ENCODE results near the gene KPNA5. TPM values are rescaled to one million over a fixed set of nuclear protein-coding genes. Genes with fewer than 3 reads are reported as not detected.

Gene KPNA5
- total and polyA plus RNA-seq, 8 donors: 1.4 to 6.5 (median 4.1) TPM

DNA sequence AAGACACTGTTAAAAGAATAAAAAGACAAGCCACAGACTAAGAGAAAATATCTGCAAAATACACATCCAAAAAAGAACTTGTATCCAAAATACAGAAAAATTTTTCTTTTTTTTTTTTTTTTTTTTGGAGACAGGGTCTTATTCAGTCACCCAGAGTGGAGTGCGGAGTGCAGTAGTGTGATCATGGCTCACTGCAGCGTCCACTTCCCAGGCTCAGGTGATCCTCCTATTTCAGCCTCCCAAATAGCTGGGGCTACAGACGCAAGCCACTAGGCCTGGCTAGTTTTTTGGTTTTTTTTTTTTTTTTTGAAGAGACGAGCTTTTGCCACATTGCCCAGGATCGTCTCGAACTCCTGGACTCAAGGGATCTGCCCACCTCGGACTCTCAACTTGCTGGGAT is 15.5 kb upstream of the KPNA5 start:
- intact Hi-C loops (cut with DNase I): no loop called here
- Histone ChIP-seq H3K4me1 (peaks cover 4 to 30% (median 6%) of the 10 kb centered on the region in 3 donors), H3K27me3 (no peaks in the 10 kb centered on the region), H3K4me3 (no peak overlapping the region), H3K9me3 (no peaks in the 10 kb centered on the region), H3K27ac (no peak overlapping the region), H3K36me3 (no peaks in the 10 kb centered on the region)
- DNase-seq (no peak), ATAC-seq (no peak), FAIRE-seq (no peak)
- TF ChIP-seq CTCF (IDR thresholded peaks at IDR 0.05): no peak
- WGBS, 2 donors: 85 to 91% methylated on average over 7 of the region's 7 CpGs

- H3K36me3 ChIP-seq: no peaks in the 10 kb centered on the region
- DNase-seq: no peak
- intact Hi-C loops (cut with DNase I): no loop called here
- ATAC-seq: no peak
- H3K9me3 ChIP-seq: no peaks in the 10 kb centered on the region
- H3K27me3 ChIP-seq: no peaks in the 10 kb centered on the region
- peaks cover 4 to 30% (median 6%) of the 10 kb centered on the region in 3 donors for H3K4me1 ChIP-seq
- no peak for FAIRE-seq
- no peak overlapping the region for H3K27ac ChIP-seq
- H3K4me3 ChIP-seq: no peak overlapping the region
- no peak for TF ChIP-seq CTCF (IDR thresholded peaks at IDR 0.05)
- WGBS, 2 donors: 48% methylated on average over 1 of the region's 1 CpG
These were observed 14.1 kb upstream of the KPNA5 start for GRCh38 chr6:116666869-116667268.

GRCh38 chr6:116667623-116668022 is 13.4 kb upstream of the KPNA5 start:
- no peak overlapping the region for H3K27ac ChIP-seq
- no peaks in the 10 kb centered on the region for H3K9me3 ChIP-seq
- ATAC-seq (peak in 1 of 4 donors; percentile 28), FAIRE-seq (no peak), DNase-seq (no peak)
- intact Hi-C loops (cut with DNase I): no loop called here
- no peak for TF ChIP-seq CTCF (IDR thresholded peaks at IDR 0.05)
- no peaks in the 10 kb centered on the region for H3K36me3 ChIP-seq
- H3K4me1 ChIP-seq: peaks cover 4 to 30% (median 6%) of the 10 kb centered on the region in 3 donors
- peak overlapping the region; percentile 65 to 94 (median 76) for H3K4me3 ChIP-seq
- WGBS, 2 donors: 16 to 25% methylated on average over 3 of the region's 3 CpGs
- H3K27me3 ChIP-seq: no peaks in the 10 kb centered on the region

DNA sequence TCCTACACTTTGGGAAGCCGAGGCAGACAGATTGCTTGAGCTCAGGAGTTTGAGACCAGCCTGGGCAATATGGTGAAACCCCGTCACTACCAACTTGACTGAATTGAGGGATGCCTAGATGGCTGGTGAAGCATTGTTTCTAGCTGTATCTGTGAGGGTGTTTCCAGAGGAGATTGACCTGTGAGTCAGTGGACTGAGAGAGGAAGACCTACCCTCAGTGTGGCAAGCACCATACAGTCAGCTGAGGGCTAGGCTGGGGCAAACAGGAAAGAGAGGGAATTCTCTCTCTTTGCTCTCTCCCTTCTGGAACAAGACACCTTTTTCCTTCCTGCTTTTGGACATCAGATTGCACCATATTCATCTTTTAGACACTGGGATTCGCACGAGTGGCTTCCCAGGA is 8.7 kb upstream of the KPNA5 start:
- FAIRE-seq (no peak), ATAC-seq (no peak), DNase-seq (no peak)
- 83 to 96% methylated on average over 4 of the region's 4 CpGs for WGBS, 2 donors
- Histone ChIP-seq H3K27me3 (no peaks in the 10 kb centered on the region), H3K36me3 (no peaks in the 10 kb centered on the region), H3K9me3 (no peaks in the 10 kb centered on the region), H3K4me3 (no peak overlapping the region), H3K27ac (no peak overlapping the region), H3K4me1 (peaks cover 0 to 5% (median 4%) of the 10 kb centered on the region in 3 donors)
- TF ChIP-seq CTCF (IDR thresholded peaks at IDR 0.05): no peak
- intact Hi-C loops (cut with DNase I): no loop called here

DNA sequence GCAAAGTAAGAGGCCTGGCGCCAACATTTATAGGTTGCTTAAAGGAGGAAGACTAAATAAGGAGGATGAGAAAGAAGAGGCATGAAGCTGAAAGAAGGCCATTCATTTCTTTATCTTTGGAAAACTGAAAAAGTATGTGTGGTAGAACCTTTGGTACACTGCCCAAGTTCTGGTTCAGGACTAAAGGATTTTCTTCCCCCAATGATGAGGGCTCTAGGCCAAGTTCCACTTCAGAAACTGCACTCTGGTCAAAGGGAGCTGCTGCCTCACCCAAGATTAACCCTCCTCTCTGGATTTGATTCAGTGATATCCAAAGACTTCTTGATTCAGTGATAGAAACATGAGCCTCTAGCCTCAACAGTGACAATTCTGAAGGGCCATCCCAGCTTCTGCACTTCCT is 5.0 kb upstream of the KPNA5 start:
- FAIRE-seq (no peak), ATAC-seq (no peak), DNase-seq (no peak)
- Histone ChIP-seq H3K36me3 (no peaks in the 10 kb centered on the region), H3K4me1 (peaks cover 0 to 6% (median 0%) of the 10 kb centered on the region in 3 donors), H3K27ac (no peak overlapping the region), H3K4me3 (no peak overlapping the region), H3K27me3 (no peaks in the 10 kb centered on the region), H3K9me3 (no peaks in the 10 kb centered on the region)
- intact Hi-C loops (cut with DNase I): no loop called here
- WGBS, 2 donors: 75 to 81% methylated on average over 1 of the region's 1 CpG
- TF ChIP-seq CTCF (IDR thresholded peaks at IDR 0.05): no peak

All from pancreas (tissue), 10 donors.